Thyroid gland (tissue), 4 donors: Measurements from ENCODE around the gene SRSF8. TPM values are rescaled to one million over a fixed set of nuclear protein-coding genes. Genes with fewer than 3 reads are reported as not detected.

Source experiments
- DNase-seq, 2 donors: peaks; one replicate each; pipeline ENCODE4 v3.0.0-alpha.2; 2019
- H3K27ac ChIP-seq, 3 donors: fragments of 200-600 bp; sonication (generic); 1 replicate in 2 of 3; 2 replicates in 1 of 3; pipeline ENCODE4 v1.5.1; 2016 to 2019; ENCODE audit warnings: mild to moderate bottlenecking in 1 of 3, moderate library complexity in 1 of 3
- H3K27me3 ChIP-seq: fragments of 200-600 bp; sonication (generic); one replicate; pipeline ENCODE4 v1.5.1; 2019
- H3K36me3 ChIP-seq, 2 donors: fragments of 200-600 bp; sonication (generic); one replicate each; pipeline ENCODE4 v1.5.1; 2016 to 2019
- H3K4me1 ChIP-seq, 2 donors: fragments of 200-600 bp; sonication (generic); one replicate each; pipeline ENCODE4 v1.5.1; 2017 to 2019
- H3K4me3 ChIP-seq, 3 donors: fragments of 200-600 bp; sonication (generic); replicated peaks in 1 of 3; 1 replicate in 2 of 3; 2 replicates in 1 of 3; pipeline ENCODE4 v1.5.1; 2016; ENCODE audit warnings: mild to moderate bottlenecking in 1 of 3
- H3K9me3 ChIP-seq: fragments of 200-600 bp; sonication (generic); one replicate; pipeline ENCODE4 v1.5.1; 2017
- POLR2A ChIP-seq, 2 donors: fragments of 450-650 bp; IDR thresholded peaks; one replicate each; pipeline ENCODE4 v1.6.1; 2017; ENCODE audit warnings: antibody characterized with exemption in 2 of 2, mild to moderate bottlenecking in 2 of 2, moderate library complexity in 1 of 2
- WGBS, 2 donors: methylation state at CpG; one replicate each; pipeline ENCODE4 v1.1.5; 2017; 5-methylcytosine and 5-hydroxymethylcytosine counted together
- intact Hi-C: fragments of 100-400 bp; cut with DNase I; formaldehyde crosslinking; loops from one replicate; pipeline ENCODE4 v1.15.1; 2023
- total RNA-seq, 4 donors: library from RNA; depleted of rRNA; stranded (reverse); fragments of >200 nt; gene quantifications; one replicate each; pipeline ENCODE4 v1.2.3, GENCODE V29; 2016
- TF ChIP-seq, protein P1 (sequence below), 6 experiments: fragments of 200-600 bp in 3 of 6; fragments of 450-650 bp in 3 of 6; sonication (generic) in 3 of 6; IDR thresholded peaks; one replicate each; pipeline ENCODE4 v1.5.1; 2016 to 2019; ENCODE audit warnings: antibody characterized with exemption in 6 of 6, mild to moderate bottlenecking in 2 of 6, inconsistent platforms in 1 of 6, moderate library complexity in 1 of 6

The SRSF8 gene
- total RNA-seq, 4 donors from 2014 or later, result 42.9 to 53.5 (median 51.8) TPM

DNA sequence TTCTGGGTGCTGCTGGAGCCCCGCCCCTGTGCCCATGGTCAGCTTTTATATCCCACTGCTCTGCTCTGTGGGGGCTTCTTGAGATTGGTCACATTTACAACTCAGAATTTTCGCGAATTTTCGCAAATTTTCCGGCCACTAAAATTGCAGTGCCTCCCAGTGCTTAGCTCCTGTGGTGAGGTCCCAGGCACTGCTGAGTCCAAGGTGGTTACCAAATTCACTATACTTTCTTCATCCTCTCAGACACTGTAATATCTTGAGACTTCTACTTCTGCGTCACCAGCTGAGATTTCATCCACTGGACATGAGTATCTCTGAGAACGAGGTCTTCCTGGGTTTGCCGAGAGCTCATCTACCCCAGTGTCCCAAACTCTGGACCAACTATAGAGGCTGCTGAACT, 8.8 kb upstream of the SRSF8 start:
- 95 to 97% methylated on average over 8 of the region's 8 CpGs for WGBS, 2 donors
- H3K27me3 ChIP-seq, result peaks cover 3% of the 10 kb centered on the region
- H3K4me1 ChIP-seq, result no peaks in the 10 kb centered on the region
- intact Hi-C loops, result no loop called here
- no peak for TF ChIP-seq POLR2A (IDR thresholded peaks at IDR 0.05)
- TF ChIP-seq, protein P1, sequence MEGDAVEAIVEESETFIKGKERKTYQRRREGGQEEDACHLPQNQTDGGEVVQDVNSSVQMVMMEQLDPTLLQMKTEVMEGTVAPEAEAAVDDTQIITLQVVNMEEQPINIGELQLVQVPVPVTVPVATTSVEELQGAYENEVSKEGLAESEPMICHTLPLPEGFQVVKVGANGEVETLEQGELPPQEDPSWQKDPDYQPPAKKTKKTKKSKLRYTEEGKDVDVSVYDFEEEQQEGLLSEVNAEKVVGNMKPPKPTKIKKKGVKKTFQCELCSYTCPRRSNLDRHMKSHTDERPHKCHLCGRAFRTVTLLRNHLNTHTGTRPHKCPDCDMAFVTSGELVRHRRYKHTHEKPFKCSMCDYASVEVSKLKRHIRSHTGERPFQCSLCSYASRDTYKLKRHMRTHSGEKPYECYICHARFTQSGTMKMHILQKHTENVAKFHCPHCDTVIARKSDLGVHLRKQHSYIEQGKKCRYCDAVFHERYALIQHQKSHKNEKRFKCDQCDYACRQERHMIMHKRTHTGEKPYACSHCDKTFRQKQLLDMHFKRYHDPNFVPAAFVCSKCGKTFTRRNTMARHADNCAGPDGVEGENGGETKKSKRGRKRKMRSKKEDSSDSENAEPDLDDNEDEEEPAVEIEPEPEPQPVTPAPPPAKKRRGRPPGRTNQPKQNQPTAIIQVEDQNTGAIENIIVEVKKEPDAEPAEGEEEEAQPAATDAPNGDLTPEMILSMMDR (IDR thresholded peaks at IDR 0.05), result no peak
- H3K4me3 ChIP-seq, result no peak overlapping the region
- DNase-seq, result no peak
- H3K27ac ChIP-seq, result no peak overlapping the region
- no peaks in the 10 kb centered on the region for H3K9me3 ChIP-seq
- H3K36me3 ChIP-seq, result no peaks in the 10 kb centered on the region

DNA sequence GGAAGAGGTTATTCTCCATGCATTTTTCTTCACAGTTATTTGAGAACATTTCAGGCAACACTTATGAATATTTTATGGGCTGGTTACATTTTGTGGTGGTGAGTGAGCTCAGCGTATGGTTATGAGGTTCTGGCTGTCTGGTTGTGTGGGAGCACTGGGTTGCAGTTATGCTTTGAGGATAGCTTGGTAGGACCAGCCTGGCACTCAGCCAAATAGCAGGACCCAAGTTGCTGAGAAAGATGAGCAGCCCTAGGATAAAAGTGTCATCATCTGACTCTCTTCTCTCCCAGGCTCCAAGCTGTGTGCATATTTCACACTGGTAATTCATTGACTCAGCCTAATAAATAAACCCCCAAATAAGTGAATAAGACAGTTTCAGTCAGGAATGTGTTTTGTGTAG, 8.1 kb upstream of the SRSF8 start:
- TF ChIP-seq POLR2A (IDR thresholded peaks at IDR 0.05), result no peak
- TF ChIP-seq, protein P1 (IDR thresholded peaks at IDR 0.05), result no peak
- WGBS, 2 donors, result 76 to 91% methylated on average over 1 of the region's 1 CpG
- H3K36me3 ChIP-seq, result no peaks in the 10 kb centered on the region
- H3K4me1 ChIP-seq, result no peaks in the 10 kb centered on the region
- no peak overlapping the region for H3K4me3 ChIP-seq
- intact Hi-C loops, result no loop called here
- no peak overlapping the region for H3K27ac ChIP-seq
- DNase-seq, result no peak
- no peaks in the 10 kb centered on the region for H3K9me3 ChIP-seq
- H3K27me3 ChIP-seq, result peaks cover 3% of the 10 kb centered on the region

DNA sequence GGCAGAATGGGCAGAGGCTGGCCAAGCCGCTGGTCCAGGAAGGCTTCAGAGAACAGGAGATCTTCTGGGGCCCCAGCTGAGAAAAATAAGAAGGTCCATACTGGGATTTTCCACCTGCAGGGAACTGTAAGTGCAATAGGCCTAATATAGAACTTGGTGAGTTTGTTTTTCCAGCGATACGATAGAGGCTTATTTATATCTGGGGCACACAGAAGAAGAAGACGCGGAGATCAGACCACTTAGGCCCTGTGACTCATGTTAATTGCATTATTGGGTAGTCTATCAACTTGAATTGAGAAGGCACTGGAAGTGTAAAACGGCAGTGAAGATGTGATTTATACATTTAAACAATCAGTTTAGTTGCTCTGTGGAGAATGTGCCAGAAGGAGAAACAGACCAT, 7.7 kb upstream of the SRSF8 start:
- intact Hi-C loops, result no loop called here
- DNase-seq, result no peak
- TF ChIP-seq POLR2A (IDR thresholded peaks at IDR 0.05), result no peak
- no peaks in the 10 kb centered on the region for H3K9me3 ChIP-seq
- no peaks in the 10 kb centered on the region for H3K36me3 ChIP-seq
- H3K4me1 ChIP-seq, result no peaks in the 10 kb centered on the region
- H3K27me3 ChIP-seq, result peaks cover 3% of the 10 kb centered on the region
- H3K27ac ChIP-seq, result no peak overlapping the region
- H3K4me3 ChIP-seq, result no peak overlapping the region
- 86 to 88% methylated on average over 6 of the region's 6 CpGs for WGBS, 2 donors

DNA sequence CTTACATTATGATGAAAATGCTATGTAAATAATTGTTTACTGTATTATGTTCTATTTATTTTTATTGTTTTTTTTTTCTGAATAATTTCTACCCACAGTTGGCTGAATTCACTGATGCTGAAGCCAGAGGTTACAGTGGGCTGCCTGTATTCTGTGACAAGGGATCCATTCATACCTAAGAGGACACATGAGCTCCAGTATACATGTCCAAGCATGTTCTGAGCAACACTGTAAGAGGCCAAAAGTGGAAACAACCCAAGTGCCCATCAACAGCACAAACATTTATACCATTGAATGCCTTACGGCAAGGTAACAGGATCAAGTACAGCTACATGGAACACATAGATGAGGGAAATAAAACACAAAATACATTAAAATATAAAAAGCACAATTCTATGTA, 1.4 kb upstream of the SRSF8 start:
- intact Hi-C loops, result no loop called here
- no peaks in the 10 kb centered on the region for H3K9me3 ChIP-seq
- H3K4me3 ChIP-seq, result no peak overlapping the region
- no peak for DNase-seq
- no peak overlapping the region for H3K27ac ChIP-seq
- H3K36me3 ChIP-seq, result no peaks in the 10 kb centered on the region
- H3K4me1 ChIP-seq, result peaks cover 9 to 13% of the 10 kb centered on the region in 2 donors
- 96 to 98% methylated on average over 1 of the region's 1 CpG for WGBS, 2 donors
- no peaks in the 10 kb centered on the region for H3K27me3 ChIP-seq
- TF ChIP-seq, protein P1 (IDR thresholded peaks at IDR 0.05), result no peak
- TF ChIP-seq POLR2A (IDR thresholded peaks at IDR 0.05), result no peak

DNA sequence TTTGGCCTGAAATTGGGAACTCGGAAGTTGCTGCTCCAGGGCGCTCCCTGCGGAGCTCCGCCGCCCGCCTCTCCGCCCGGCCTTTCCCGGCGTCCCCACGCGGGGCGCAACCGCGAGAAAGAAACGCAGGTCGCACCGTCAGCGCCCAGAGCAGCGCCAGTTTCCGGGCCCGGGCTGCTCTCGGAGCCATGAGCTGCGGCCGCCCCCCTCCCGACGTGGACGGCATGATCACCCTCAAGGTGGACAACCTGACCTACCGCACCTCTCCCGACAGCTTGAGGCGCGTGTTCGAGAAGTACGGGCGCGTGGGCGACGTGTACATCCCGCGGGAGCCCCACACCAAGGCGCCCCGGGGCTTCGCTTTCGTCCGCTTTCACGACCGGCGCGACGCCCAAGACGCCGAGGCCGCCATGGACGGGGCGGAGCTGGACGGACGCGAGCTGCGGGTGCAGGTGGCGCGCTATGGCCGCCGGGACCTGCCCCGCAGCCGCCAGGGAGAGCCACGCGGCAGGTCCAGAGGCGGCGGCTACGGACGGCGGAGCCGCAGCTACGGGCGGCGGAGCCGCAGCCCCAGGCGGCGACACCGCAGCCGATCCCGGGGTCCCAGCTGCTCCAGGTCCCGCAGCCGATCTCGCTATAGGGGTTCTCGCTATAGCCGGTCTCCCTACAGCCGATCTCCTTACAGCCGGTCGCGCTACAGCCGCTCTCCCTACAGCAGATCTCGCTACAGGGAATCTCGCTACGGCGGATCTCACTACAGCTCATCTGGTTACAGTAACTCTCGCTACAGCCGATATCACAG, 521 bp downstream of the SRSF8 start:
- Histone ChIP-seq H3K27ac (peak overlapping the region; percentile 98 to 99 (median 99)), H3K4me3 (peak overlapping the region; percentile 80 to 90 (median 86)), H3K27me3 (no peaks in the 10 kb centered on the region), H3K36me3 (no peaks in the 10 kb centered on the region), H3K9me3 (no peaks in the 10 kb centered on the region), H3K4me1 (peaks cover 9 to 13% of the 10 kb centered on the region in 2 donors)
- TF ChIP-seq, protein P1 (IDR thresholded peaks at IDR 0.05), result peak; percentile 20 to 77 (median 54)
- peak; percentile 20 to 82 for TF ChIP-seq POLR2A (IDR thresholded peaks at IDR 0.05)
- WGBS, 2 donors, result 0% methylated on average over 11 to 29 of the region's 98 CpGs
- intact Hi-C loops, result no loop called here
- peak; percentile 85 to 86 for DNase-seq
